GM12878 (cell line): ENCODE results near the gene SMIM27. TPM values are rescaled to one million over a fixed set of nuclear protein-coding genes. Genes with fewer than 3 reads are reported as not detected.

Source experiments
- ATF7 ChIP-seq: fragments of 450-650 bp; IDR thresholded peaks from 2 replicates; pipeline ENCODE4 v1.6.1; 2016; ENCODE audit warnings: low read depth, mild to moderate bottlenecking
- CHD1 ChIP-seq: IDR thresholded peaks from 2 replicates; pipeline ENCODE4 v1.6.1; 2012; ENCODE audit warnings: low read depth, low read length, improper control_type of control experiment
- ESRRA ChIP-seq: IDR thresholded peaks from 2 replicates; pipeline ENCODE4 v1.6.1; 2012; ENCODE audit warnings: mild to moderate bottlenecking, low read length, improper control_type of control experiment
- NFYA ChIP-seq: IDR thresholded peaks from 2 replicates; pipeline ENCODE4 v1.6.1; 2011; ENCODE audit warnings: low read depth, mild to moderate bottlenecking, low read length, improper control_type of control experiment, borderline replicate concordance
- PML ChIP-seq: IDR thresholded peaks from 2 replicates; pipeline ENCODE4 v1.6.1; 2012; ENCODE audit warnings: low read length, inconsistent platforms
- POU2F2 ChIP-seq: IDR thresholded peaks from 3 replicates; pipeline ENCODE4 v1.6.1; 2011; ENCODE audit warnings: low read depth, mild to moderate bottlenecking, low read length, borderline replicate concordance
- RAD21 ChIP-seq: IDR thresholded peaks from 2 replicates; pipeline ENCODE4 v1.6.1; 2011; ENCODE audit warnings: mild to moderate bottlenecking, low read depth, low read length, moderate library complexity; ENCODE audit not compliant: insufficient read depth
- RAD51 ChIP-seq: fragments of 450-650 bp; IDR thresholded peaks from 2 replicates; pipeline ENCODE4 v1.6.1; 2016; ENCODE audit warnings: moderate library complexity, mild to moderate bottlenecking, inconsistent platforms
- RBBP5 ChIP-seq: fragments of 200-600 bp; sonication (generic); conservative IDR thresholded peaks from 2 replicates; pipeline ENCODE4 v1.6.1; 2016
- RCOR1 ChIP-seq: conservative IDR thresholded peaks from 2 replicates; pipeline ENCODE4 v1.6.1; 2012; ENCODE audit warnings: low read depth, low read length, improper control_type of control experiment
- TAF1 ChIP-seq: IDR thresholded peaks from 2 replicates; pipeline ENCODE4 v1.6.1; 2011; ENCODE audit warnings: mild to moderate bottlenecking, low read depth, low read length, borderline replicate concordance
- YY1 ChIP-seq: IDR thresholded peaks from 2 replicates; pipeline ENCODE4 v1.6.1; 2011; ENCODE audit warnings: low read depth, mild to moderate bottlenecking, low read length
- polyA plus RNA-seq, 11 experiments: library from polyadenylated mRNA; depleted of rRNA in 4 of 11; unstranded in 6 of 11; stranded (reverse) in 5 of 11; fragments of >200 nt; fragmentation: Nextera tagmentation in 4 of 11; fragmentation: Illumina TruSeq in 1 of 11; extraction: Ambion mirVana in 4 of 11; extraction: Trizol in 1 of 11; gene quantifications; 1 replicate in 1 of 11; 2 replicates in 10 of 11; pipeline versions ENCODE4 v1.2.1 to v1.2.3, GENCODE V29; 2011 to 2016; ENCODE audit warnings: inconsistent platforms in 2 of 11, missing spikeins in 2 of 11, low read depth in 1 of 11
- total RNA-seq, 4 experiments: library from RNA; depleted of rRNA in 3 of 4; stranded (reverse); fragments of >200 nt in 3 of 4; fragmentation: Illumina TruSeq in 1 of 4; extraction: Trizol in 1 of 4; gene quantifications; 2 replicates each; pipeline versions ENCODE4 v1.2.1 to v1.2.3, GENCODE V29; 2013 to 2021
- TF ChIP-seq, protein P1 (sequence below): fragments of 450-650 bp; IDR thresholded peaks from 2 replicates; pipeline ENCODE4 v1.6.1; 2017; ENCODE audit warnings: antibody characterized with exemption, mild to moderate bottlenecking, moderate library complexity
- TF ChIP-seq, protein P2 (sequence below): IDR thresholded peaks from 2 replicates; pipeline ENCODE4 v1.6.1; 2012; ENCODE audit warnings: improper control_type of control experiment, low read depth, low read length; ENCODE audit not compliant: insufficient replicate concordance
- TF ChIP-seq, protein P3 (sequence below): IDR thresholded peaks from 2 replicates; pipeline ENCODE4 v1.6.1; 2011; ENCODE audit warnings: borderline replicate concordance, low read depth, mild to moderate bottlenecking, moderate library complexity, low read length; ENCODE audit not compliant: insufficient read depth, poor library complexity, severe bottlenecking
- TF ChIP-seq, protein P4 (sequence below): fragments of 150-350 bp; IDR thresholded peaks from 2 replicates; pipeline ENCODE4 v1.6.1; 2014; ENCODE audit warnings: mild to moderate bottlenecking, low read depth, low read length

The SMIM27 gene
- total and polyA plus RNA-seq, 10 of the 15 experiments (the other 5 are each of a cell fraction or from before 2014, with no cell fraction given): 12.2 to 47.3 (median 26.5) TPM

DNA sequence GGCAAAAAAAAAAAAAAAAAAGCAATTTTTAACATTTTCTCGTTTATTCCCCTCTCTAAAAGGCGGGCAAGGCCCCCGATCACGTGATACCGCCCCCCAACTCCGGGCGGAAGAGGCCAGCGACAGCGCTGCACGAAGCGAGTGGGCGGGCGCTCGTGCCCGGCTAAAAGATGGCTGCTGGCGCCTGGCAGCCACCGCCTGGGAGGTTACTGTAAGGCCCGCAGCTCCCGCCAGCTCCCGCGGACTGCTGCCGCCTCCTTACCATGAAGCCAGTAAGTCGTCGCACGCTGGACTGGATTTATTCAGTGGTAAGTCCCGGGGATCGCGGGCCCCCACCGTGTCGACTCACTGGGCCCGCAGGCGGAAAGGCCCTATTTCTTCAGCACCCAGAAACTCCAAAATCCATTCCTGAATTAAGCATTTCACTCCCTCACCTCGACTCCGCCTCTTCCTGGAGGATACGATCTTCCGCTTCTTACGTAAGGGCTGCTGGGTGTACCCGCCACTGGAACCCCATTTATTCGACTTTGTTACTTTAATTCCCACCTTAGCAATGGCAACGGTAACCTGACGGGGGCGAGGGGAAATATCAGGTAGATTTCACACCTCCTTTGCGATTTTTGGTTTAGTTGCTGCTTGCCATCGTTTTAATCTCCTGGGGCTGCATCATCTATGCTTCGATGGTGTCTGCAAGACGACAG, at the start of gene SMIM27, which contains the start of gene TOPORS (continued):
- TF ChIP-seq, protein P1, sequence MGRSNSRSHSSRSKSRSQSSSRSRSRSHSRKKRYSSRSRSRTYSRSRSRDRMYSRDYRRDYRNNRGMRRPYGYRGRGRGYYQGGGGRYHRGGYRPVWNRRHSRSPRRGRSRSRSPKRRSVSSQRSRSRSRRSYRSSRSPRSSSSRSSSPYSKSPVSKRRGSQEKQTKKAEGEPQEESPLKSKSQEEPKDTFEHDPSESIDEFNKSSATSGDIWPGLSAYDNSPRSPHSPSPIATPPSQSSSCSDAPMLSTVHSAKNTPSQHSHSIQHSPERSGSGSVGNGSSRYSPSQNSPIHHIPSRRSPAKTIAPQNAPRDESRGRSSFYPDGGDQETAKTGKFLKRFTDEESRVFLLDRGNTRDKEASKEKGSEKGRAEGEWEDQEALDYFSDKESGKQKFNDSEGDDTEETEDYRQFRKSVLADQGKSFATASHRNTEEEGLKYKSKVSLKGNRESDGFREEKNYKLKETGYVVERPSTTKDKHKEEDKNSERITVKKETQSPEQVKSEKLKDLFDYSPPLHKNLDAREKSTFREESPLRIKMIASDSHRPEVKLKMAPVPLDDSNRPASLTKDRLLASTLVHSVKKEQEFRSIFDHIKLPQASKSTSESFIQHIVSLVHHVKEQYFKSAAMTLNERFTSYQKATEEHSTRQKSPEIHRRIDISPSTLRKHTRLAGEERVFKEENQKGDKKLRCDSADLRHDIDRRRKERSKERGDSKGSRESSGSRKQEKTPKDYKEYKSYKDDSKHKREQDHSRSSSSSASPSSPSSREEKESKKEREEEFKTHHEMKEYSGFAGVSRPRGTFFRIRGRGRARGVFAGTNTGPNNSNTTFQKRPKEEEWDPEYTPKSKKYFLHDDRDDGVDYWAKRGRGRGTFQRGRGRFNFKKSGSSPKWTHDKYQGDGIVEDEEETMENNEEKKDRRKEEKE: no peak
- TF ChIP-seq TAF1 (peak; percentile 99), POU2F2 (peak; percentile 36; the same call in 1 of the 3 replicates), RAD51 (peak; percentile 98), RAD21 (no peak), NFYA (no peak), ATF7 (peak; percentile 37; the same call in 1 of the 2 replicates), RCOR1 (no peak; the same call in 1 of the 2 replicates), ESRRA (no peak), RBBP5 (no peak), YY1 (peak; percentile 100), CHD1 (peak; percentile 52; the same call in 1 of the 2 replicates), PML (peak; percentile 83; the same call in 1 of the 2 replicates)
- TF ChIP-seq, protein P2, sequence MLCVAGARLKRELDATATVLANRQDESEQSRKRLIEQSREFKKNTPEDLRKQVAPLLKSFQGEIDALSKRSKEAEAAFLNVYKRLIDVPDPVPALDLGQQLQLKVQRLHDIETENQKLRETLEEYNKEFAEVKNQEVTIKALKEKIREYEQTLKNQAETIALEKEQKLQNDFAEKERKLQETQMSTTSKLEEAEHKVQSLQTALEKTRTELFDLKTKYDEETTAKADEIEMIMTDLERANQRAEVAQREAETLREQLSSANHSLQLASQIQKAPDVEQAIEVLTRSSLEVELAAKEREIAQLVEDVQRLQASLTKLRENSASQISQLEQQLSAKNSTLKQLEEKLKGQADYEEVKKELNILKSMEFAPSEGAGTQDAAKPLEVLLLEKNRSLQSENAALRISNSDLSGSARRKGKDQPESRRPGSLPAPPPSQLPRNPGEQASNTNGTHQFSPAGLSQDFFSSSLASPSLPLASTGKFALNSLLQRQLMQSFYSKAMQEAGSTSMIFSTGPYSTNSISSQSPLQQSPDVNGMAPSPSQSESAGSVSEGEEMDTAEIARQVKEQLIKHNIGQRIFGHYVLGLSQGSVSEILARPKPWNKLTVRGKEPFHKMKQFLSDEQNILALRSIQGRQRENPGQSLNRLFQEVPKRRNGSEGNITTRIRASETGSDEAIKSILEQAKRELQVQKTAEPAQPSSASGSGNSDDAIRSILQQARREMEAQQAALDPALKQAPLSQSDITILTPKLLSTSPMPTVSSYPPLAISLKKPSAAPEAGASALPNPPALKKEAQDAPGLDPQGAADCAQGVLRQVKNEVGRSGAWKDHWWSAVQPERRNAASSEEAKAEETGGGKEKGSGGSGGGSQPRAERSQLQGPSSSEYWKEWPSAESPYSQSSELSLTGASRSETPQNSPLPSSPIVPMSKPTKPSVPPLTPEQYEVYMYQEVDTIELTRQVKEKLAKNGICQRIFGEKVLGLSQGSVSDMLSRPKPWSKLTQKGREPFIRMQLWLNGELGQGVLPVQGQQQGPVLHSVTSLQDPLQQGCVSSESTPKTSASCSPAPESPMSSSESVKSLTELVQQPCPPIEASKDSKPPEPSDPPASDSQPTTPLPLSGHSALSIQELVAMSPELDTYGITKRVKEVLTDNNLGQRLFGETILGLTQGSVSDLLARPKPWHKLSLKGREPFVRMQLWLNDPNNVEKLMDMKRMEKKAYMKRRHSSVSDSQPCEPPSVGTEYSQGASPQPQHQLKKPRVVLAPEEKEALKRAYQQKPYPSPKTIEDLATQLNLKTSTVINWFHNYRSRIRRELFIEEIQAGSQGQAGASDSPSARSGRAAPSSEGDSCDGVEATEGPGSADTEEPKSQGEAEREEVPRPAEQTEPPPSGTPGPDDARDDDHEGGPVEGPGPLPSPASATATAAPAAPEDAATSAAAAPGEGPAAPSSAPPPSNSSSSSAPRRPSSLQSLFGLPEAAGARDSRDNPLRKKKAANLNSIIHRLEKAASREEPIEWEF: no peak
- TF ChIP-seq, protein P3, sequence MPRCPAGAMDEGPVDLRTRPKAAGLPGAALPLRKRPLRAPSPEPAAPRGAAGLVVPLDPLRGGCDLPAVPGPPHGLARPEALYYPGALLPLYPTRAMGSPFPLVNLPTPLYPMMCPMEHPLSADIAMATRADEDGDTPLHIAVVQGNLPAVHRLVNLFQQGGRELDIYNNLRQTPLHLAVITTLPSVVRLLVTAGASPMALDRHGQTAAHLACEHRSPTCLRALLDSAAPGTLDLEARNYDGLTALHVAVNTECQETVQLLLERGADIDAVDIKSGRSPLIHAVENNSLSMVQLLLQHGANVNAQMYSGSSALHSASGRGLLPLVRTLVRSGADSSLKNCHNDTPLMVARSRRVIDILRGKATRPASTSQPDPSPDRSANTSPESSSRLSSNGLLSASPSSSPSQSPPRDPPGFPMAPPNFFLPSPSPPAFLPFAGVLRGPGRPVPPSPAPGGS: no peak
- TF ChIP-seq, protein P4, sequence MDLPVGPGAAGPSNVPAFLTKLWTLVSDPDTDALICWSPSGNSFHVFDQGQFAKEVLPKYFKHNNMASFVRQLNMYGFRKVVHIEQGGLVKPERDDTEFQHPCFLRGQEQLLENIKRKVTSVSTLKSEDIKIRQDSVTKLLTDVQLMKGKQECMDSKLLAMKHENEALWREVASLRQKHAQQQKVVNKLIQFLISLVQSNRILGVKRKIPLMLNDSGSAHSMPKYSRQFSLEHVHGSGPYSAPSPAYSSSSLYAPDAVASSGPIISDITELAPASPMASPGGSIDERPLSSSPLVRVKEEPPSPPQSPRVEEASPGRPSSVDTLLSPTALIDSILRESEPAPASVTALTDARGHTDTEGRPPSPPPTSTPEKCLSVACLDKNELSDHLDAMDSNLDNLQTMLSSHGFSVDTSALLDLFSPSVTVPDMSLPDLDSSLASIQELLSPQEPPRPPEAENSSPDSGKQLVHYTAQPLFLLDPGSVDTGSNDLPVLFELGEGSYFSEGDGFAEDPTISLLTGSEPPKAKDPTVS: 0 out of 2 replicates have a peak, but pooled peaks have one; percentile 22
